ENCODE results near the gene NLRX1.
"Not testable (repeated sequence)": the region's sequence is repeated elsewhere in the genome, so short reads cannot be mapped to it uniquely, and the experiment has no call there.

NLRX1 gene, protein sequence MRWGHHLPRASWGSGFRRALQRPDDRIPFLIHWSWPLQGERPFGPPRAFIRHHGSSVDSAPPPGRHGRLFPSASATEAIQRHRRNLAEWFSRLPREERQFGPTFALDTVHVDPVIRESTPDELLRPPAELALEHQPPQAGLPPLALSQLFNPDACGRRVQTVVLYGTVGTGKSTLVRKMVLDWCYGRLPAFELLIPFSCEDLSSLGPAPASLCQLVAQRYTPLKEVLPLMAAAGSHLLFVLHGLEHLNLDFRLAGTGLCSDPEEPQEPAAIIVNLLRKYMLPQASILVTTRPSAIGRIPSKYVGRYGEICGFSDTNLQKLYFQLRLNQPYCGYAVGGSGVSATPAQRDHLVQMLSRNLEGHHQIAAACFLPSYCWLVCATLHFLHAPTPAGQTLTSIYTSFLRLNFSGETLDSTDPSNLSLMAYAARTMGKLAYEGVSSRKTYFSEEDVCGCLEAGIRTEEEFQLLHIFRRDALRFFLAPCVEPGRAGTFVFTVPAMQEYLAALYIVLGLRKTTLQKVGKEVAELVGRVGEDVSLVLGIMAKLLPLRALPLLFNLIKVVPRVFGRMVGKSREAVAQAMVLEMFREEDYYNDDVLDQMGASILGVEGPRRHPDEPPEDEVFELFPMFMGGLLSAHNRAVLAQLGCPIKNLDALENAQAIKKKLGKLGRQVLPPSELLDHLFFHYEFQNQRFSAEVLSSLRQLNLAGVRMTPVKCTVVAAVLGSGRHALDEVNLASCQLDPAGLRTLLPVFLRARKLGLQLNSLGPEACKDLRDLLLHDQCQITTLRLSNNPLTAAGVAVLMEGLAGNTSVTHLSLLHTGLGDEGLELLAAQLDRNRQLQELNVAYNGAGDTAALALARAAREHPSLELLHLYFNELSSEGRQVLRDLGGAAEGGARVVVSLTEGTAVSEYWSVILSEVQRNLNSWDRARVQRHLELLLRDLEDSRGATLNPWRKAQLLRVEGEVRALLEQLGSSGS

DNA sequence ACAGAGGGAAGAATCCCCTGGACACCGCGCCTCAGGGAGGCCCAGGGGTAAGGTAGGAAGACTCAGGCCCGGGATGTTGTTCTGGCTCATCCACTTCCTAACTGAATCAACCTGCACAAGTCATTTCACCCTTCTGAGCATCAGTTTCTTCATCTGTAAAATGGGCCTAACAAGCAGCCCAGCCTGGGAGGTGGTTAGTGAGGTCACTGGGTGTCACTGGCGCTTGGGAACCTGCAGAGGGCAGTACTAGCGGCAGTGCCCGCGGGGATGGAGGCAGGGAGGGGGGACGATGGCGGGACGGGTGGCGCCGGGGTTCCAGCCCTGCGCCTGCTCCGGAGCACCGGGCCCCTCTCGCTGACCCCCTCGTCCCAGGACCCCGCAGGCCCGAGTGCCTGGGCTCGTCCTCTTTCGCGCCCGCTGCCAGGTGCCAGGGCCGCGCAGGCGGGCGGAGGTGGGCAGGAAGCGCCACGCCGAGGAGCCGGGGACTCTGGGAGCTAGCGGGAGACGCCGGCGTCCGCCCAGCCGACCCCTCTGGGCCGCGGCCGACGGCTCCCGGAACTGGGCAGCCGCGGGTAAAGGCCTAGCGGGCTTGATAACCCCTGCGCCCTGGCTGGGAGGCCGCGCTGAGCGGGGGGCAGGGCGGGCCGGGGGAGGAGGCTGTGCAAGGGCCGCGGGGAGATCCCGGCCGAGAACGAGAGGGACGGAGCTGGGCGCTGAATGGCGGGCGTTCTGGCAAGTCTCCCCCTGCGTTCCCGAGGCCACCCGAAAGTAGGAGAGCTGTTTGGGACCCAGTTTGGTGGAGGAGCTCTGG, at the start of gene NLRX1:
NLRX1 (plus strand) TSS at position 255 of the 811 bp plus-strand sequence. CDS start 2,679 bp downstream, outside the sequence.
- DNase-seq, result peak; percentile 24

DNA sequence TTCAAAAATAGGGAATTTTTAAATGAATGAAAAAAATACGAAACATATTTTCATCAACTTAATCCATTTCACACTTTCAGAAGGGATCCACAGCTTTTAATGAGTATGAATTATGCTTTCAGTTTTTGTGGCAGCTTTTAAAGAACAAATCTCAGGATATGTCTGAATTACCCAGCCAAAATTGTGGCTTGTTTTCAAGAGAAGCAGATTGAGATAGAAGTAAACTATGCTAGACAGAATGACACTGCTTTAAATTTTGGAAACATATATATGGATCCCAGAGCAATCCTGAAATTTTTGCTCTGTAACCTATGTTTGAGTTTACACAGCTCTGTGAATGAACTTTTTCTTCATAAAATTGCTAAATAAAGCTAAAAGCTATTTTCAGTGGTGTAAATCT, 49.6 kb upstream of the NLRX1 start:
- DNase-seq, result no peak

DNA sequence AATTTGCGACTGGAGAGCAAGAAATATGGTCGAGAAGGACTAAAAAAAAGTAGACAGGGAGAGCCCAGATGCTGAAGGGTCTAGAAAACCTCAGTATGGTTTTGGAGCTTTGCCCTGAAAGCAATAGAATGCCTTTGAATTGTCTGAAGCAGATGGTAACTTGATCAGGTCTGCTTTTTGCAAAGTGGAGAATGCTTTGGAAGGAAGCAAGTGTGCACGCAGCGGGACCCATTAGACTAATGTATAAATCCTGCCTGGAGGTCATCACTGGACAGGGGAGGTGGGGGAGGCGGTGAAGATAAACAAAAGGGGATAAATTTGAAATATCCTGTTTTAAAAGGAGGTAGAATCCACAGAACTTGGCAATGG, 47.9 kb upstream of the NLRX1 start:
- DNase-seq, result peak; percentile 26

DNA sequence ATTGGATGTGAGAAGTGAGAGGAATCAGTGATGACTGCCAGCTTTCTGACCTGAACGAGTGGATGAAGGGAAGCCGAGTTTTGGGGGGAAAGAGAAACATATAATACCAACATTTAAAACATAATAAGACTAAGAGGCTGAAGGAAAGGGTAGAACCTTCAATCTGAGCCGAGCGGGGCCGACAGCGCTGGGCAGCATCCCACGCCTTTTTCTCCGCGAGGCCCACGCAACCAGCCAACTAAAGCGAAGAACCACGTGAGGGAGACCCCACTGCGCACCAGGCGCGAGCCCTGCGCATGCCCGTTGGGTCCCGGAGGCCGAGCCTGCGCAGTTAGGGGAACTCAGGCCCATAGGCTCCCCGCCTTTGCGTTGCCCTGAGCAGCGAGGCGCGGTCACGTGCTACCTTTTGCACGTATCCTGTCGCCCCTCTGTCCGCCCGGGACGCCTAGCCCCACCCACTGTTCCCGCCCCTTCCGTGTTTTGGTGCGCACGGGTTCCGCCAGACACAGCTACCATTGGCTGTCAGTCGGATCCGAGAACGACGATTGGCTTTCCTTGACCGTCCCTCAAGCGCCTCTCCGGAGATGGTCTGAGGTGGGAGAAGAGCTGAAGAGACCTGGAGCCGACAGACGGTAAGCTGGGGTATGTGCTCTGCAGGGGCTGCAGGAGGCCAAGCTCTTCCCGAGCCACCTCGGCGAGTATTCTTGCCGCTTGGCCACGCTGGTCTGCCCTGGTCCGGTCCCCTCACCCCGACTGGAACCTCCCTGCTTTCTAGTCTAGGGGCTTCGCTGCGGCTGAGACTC, 47.3 kb upstream of the NLRX1 start, which contains the start of gene HINFP:
HINFP (plus strand) TSS at position 573 of the 803 bp plus-strand sequence. CDS start 5,365 bp downstream, outside the sequence.
- peak; percentile 99 for DNase-seq

DNA sequence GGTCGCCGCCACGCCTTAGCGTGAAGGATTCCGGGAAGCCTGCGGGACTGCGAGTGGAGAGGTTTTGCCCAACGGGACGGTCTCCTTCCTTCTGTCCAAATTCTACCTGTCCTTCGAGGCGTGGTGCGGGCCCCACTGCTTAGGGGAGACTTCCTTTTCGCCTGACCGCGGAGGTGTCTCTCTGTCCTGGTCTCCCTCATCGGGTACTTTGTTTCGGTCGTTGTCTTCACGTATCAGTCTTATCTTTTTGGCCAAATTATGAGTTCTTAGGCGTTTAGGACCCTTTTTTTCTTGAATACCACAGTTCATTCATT, 46.8 kb upstream of the NLRX1 start:
- no peak for DNase-seq

DNA sequence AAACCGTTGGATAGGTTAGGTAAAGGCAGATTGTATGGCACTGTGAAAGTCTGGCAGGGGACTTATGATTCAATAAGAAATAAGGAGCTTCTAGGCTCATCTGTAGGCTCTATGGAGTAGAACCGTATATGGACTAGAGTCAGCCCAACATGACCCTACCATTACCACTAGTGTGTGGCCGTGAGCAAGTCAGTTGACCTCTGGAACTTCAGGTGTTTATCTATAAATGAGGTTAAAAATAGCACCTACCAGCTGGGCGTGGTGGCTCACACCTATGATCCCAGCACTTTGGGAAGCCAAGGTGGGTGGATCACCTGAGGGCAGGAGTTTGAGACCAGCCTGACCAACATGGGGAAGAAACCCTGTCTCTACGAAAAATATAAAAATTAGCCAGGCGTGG, 42.7 kb upstream of the NLRX1 start:
- DNase-seq, result no peak

DNA sequence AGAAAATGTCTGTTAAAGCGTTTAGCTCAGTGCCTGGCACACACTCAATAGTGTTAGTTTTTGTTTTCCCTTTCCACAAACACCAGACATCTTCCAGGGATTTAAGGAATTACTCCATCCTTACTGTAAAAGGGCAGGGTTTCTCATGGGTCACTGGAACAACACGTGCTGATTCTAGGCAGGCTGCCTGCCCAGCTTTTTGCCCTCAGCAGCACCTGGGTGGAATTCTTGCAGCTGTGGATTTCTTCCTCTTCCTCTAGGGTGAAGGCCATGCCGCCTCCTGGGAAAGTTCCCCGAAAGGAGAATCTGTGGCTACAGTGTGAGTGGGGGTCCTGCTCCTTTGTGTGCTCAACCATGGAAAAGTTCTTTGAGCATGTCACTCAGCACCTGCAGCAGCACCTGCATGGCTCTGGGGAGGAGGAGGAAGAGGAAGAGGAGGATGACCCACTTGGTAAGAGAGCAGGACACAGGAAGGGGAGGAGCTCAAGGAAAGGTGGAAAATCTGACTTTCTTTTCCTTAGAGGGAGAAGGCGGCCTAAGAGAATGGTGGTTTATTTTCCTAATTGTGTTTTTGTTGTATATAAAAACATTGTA, 41.8 kb upstream of the NLRX1 start:
- DNase-seq, result no peak

DNA sequence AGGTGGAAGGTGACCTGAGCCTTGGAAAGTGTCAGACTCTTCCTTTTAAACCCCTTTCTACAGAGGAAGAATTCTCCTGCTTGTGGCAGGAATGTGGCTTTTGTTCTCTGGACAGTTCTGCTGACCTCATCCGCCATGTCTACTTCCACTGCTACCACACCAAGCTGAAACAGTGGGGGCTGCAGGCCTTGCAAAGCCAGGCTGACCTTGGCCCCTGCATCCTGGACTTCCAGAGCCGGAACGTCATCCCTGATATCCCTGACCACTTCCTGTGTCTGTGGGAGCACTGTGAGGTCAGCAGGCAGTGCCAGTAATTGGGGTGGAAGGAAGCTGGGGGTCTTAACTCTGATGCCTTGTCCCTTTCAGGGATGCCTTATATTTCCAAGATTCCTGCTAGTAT, 37.9 kb upstream of the NLRX1 start:
- DNase-seq, result no peak

DNA sequence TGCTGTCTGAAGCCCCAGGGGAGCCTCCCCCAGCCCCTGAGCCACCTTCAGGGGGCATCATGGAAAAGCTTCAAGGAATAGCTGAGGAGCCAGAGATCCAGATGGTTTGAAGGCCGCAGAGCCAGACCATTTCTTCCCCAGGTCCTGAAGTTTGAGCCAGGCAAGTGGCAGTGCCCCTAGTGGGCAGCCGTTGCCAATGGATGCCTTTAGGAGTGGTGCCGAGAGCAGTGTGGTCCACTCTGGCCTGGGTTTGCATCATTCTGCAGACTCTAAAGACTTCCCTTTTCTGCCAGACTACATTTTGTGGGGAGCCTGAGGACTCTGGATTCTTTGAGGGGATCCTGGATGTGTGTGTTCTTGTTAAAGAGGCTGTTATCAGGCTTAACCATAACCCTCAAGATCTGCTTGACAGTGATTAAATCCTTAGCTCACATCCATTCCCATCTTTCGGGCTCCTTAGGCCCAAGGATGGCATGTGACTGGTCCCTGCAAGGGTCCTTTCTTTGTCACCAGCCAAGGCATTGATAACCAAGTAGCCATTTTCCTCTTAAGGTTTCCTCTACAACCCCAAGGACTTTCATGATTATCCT, 34.0 kb upstream of the NLRX1 start:
- DNase-seq, result no peak

DNA sequence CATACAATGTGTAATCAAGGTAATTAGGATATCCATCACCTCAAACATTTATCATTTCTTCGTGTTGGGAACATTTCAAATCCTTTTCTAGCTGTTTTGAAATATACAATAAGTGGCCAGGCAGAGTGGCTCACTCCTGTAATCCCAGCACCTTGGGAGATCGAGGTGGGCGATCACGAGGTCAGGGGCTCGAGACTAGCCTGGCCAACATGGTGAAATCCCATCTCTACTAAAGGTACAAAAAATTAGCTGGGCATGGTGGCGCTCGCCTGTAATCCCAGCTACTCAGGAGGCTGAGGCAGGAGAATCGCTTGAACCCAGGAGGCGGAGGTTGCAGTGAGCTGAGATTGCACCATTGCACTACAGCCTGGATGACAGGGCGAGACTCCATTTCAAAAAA, 29.2 kb upstream of the NLRX1 start:
- not testable (repeated sequence) for DNase-seq

DNA sequence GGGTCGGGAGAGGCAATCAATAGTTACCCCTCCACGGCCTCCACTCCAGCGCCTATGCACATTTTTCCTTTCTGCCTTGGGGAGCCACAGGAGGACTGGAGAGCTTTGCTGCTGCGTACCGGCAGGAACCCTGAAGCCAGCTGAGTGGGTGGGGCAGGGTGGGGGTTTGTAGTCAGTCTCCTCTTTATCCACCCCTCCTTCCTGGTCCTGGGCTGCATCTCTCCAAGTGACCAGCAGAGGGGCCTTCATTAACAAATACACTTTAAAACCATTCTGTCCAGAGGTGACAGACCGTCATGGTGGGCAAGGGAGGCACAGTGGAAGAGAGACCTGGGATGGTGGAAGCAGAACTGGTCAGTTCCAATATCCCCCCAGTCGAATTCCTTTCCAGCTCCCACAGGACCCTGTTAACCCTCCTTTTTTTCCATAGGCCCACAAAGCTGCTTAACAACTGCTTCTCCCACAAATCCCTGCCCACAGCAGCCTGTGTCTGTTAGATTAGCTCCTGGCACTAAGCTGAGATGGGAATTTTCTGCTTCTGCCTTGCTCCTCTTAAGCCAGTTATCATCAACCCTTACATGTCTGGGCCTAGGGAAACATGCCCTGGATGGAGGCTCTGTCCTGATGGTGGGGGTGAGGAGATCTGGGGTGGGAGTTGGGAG, 23.6 kb upstream of the NLRX1 start:
- no peak for DNase-seq

DNA sequence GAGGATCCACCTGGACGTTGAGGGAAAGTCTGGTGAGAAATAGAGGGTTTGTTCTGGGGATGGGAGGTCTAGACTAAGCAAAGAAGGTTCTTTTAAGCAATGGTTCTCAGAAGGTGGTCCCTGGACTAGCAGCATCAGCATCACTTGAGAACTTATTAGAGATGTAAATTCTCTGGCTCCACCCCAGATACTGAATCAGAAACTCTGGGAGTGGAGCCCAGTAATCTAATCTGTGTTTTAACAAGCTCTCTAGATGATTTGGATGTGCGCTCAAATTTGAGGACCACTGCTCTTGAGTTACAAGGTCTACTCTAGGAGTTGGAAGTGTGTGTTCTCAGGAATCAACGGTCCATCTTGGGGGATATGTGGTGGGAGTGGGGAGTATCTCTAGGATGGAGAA, 23.0 kb upstream of the NLRX1 start:
- DNase-seq, result no peak

DNA sequence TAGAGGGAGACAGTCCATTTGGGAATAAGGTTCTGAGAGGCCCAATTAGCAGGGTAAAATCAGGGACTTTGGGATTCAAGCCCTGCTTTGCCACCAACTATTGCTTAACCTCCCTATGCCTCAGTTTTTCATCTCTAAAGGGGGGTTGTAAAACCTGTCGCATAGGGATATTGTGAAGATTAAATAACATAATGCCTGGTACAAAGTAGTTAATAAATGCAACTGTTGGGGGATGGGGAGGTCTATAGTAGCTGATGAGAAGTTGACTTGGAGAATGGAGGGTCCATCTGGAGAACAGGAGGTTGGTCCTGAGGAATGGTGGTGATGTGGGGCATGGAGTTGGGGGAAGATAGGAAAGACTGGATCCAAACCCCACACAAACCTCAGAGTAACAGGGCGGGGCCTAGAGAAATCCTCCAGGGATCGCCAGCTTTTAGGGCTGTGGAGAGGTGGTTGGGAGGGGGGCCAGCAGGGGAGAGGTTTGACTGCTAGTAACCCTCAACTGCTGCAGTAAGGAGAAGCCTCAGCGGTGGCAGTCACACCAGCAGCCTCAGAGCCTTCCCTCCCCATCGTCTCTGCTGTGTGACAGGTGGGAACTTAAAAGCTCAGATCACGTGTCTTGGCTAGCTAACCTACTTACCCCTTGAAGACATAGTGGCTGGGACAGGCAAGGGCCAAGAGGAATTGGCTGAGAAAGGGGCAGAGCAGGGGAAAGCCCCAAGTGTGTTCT, 20.8 kb upstream of the NLRX1 start:
- no peak for DNase-seq

DNA sequence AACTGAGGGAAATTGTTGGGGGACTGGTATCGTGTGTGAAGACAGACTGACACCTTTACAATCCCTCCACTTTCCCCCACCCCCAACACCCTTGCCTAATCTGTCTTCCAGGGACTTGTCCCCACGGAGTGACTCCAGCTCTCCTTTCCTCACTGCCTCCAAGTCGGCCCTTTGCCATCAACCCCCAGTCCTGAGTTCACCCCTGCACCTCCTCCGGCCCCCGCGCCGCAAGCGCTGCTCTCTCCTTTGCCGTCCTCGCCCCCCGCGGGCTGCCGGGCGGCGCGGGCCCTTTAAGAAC, 19.9 kb upstream of the NLRX1 start:
- no peak for DNase-seq

DNA sequence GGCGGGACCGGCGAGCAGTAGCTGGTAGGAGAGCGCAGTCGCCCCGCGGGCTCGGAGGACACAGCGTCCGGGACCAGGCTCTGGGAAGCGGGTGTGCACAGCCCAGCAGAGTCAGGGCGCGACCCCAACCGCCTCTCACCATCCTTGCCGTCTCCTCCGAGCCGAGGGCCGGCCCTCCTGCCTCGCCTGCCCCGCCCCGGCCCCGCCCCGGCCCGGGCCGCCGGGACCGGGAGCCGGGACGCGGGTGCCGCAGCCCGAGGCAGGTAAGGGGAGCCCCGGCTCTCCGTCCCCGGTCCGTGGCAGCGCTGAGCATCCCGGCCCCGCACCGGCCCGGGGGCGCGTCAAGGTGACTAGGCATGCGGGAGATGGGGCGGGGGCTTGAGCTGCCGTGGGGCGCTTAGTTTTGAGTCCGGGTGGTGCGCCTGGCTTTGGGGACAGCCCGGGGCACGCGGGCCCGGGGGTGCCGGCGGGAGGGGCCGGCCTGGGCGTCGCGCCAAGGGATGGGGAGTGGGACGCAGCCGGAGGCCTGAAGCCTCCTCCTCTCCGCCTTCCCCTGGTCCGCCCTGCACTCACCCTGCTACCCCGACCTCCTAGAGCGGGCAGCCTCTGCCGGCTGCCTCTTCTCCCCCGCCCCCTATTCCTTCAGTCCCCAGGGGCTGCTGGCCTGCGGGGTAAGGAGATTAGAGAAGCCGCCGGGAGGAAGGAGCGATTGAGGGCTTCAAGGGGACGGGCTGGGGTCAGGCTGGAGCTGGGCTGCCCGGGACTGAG, 19.3 kb upstream of the NLRX1 start, which contains the start of gene ABCG4:
ABCG4 (plus strand) TSS at position 35 of the 768 bp plus-strand sequence. CDS start 914 bp downstream, outside the sequence.
- no peak for DNase-seq

DNA sequence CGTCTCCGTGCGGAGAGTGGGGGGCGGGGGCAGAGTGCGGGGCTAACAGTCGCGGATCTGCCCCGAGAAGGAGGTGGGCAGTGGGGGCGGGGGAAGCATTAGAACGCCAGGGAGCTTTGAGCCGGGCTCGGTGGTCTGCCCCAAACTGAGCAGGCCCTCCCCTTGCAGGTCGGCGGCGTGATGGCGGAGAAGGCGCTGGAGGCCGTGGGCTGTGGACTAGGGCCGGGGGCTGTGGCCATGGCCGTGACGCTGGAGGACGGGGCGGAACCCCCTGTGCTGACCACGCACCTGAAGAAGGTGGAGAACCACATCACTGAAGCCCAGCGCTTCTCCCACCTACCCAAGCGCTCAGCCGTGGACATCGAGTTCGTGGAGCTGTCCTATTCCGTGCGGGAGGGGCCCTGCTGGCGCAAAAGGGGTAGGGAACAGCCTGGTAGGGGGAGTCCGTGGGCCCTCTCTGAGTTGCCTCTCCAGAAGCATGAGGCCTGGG, 18.7 kb upstream of the NLRX1 start:
- no peak for DNase-seq

DNA sequence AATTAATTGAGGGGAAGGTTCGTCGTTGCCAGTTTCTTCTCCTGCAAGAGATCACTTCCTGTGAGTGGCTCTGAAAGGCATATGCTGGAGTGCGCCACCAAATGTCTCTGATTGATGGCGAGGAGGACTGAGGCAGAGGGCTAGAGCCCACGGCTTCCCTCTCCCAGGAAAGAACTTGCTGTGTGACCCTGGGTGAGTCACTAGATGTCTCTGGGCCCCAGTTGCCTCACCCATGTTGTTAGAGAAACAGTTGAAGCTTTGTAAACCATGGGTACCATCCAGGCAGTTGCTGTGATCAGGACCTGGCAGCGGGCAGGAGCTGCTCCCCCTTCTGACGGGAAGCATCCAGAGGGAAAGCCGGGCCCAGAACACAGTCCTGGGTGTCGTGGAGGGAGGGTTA, 16.5 kb upstream of the NLRX1 start:
- no peak for DNase-seq

DNA sequence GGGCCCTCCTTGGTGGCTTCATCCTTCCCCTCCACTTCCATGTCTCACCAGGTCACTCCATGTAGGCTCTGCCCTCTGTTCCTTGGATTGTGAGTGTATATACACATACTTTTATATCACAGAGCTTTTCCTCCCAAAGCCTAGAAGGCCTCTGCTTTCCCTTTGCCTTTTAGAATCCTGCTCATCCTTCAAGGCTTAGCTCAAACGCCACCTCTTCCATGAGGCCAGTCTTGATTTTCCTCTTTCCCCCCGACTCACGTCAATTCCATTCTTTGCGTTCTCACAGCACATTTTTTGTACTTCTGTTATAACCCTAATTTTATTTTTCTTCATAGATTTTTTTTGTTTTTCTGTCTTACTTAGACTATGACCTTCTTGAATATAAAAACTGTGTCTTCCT, 15.9 kb upstream of the NLRX1 start:
- DNase-seq, result no peak

All from NCI-H446 treated with DMSO at 0.1 percent for 48 hours (cell line).